ENCODE data around the gene OTOGL. TPM values are rescaled to one million over a fixed set of nuclear protein-coding genes. Genes with fewer than 3 reads are reported as not detected.
"Not testable (repeated sequence)": the region's sequence is repeated elsewhere in the genome, so short reads cannot be mapped to it uniquely, and the experiment has no call there.

Gene OTOGL
- total RNA-seq, 1 experiment from 2014 or later: not detected

- CTCF ChIA-PET: interaction anchor here (0.7 kb wide), 1 partner anchor 47 kb away, joined by 3 read pairs; no protein-coding TSS in a partner anchor
- H3K27ac ChIP-seq: no peak overlapping the region
- H3K27me3 ChIP-seq (ENCODE audit: insufficient read depth, low read depth): no peaks in the 10 kb centered on the region
- no peak for TF ChIP-seq EZH2 (IDR thresholded peaks at IDR 0.05; ENCODE audit: low read depth)
- TF ChIP-seq CTCF (conservative IDR thresholded peaks at IDR 0.05): no peak
- DNase-seq: peak in 1 of 2 experiments; percentile 49
- H3F3A ChIP-seq (ENCODE audit: insufficient read depth, low read depth): no peaks in the 10 kb centered on the region
- BruUV-seq (replicated peaks): no TSS peak
- no peaks in the 10 kb centered on the region for H3K36me3 ChIP-seq (ENCODE audit: low read depth)
- intact Hi-C loops (cut with micrococcal nuclease; ENCODE audit: unreplicated experiment): no loop called here
- H2AFZ ChIP-seq: no peak overlapping the region; the same call in 1 of the 2 replicates
- H3K9me2 ChIP-seq (ENCODE audit: insufficient read depth): no peaks in the 10 kb centered on the region; the same call in 1 of the 2 replicates
- POLR2A ChIA-PET (ENCODE audit: unreplicated experiment): interaction anchor here (0.6 kb wide), 1 partner anchor 54 kb away, joined by 3 read pairs; no protein-coding TSS in a partner anchor
- H3K4me2 ChIP-seq: no peak overlapping the region
- H4K20me1 ChIP-seq (ENCODE audit: insufficient read depth): no peaks in the 10 kb centered on the region
- H3K4me1 ChIP-seq (replicated peaks; ENCODE audit: insufficient read depth): no peaks in the 10 kb centered on the region
- no peak overlapping the region for H3K4me3 ChIP-seq
- no peaks in the 10 kb centered on the region for H3K9me3 ChIP-seq (ENCODE audit: insufficient read depth, low read depth)
- no peaks in the 10 kb centered on the region for H3K79me2 ChIP-seq (ENCODE audit: low read depth)
Observed at GRCh38 chr12:80241576-80242273, 142.4 kb downstream of the OTOGL start.

DNA sequence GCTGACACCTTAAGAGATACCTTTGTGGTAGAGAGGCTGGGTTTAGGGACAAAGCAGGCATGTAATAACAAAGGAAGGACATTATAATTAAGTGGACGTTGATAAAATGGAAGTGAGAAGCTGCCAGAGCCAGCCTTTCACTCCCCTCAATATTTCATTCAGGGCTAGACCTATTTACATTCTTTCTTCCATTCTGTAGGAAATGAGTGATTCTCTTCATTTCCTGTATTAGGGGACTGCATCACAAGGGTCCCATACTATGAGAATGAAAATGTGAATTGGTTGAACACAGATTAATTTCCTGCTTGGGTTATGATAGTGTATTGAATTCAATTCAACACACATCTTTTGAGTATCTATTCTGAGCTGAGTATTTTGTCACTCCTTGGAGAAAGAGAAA lies 143.0 kb downstream of the OTOGL start:
- intact Hi-C loops (cut with micrococcal nuclease; ENCODE audit: unreplicated experiment): no loop called here
- Histone ChIP-seq H3K4me3 (no peak overlapping the region), H3K27ac (no peak overlapping the region), H4K20me1 (ENCODE audit: insufficient read depth) (no peaks in the 10 kb centered on the region), H3K4me1 (replicated peaks; ENCODE audit: insufficient read depth) (no peaks in the 10 kb centered on the region), H3K36me3 (ENCODE audit: low read depth) (no peaks in the 10 kb centered on the region), H3K27me3 (ENCODE audit: insufficient read depth, low read depth) (no peaks in the 10 kb centered on the region), H3K4me2 (no peak overlapping the region), H2AFZ (no peak overlapping the region; the same call in 1 of the 2 replicates), H3K9me3 (ENCODE audit: insufficient read depth, low read depth) (no peaks in the 10 kb centered on the region), H3K79me2 (ENCODE audit: low read depth) (no peaks in the 10 kb centered on the region), H3K9me2 (ENCODE audit: insufficient read depth) (no peaks in the 10 kb centered on the region; the same call in 1 of the 2 replicates), H3F3A (ENCODE audit: insufficient read depth, low read depth) (no peaks in the 10 kb centered on the region)
- CTCF ChIA-PET: no interaction called here
- no TSS peak for BruUV-seq (replicated peaks)
- DNase-seq: no peak
- TF ChIP-seq CTCF (conservative IDR thresholded peaks at IDR 0.05) (no peak), EZH2 (IDR thresholded peaks at IDR 0.05; ENCODE audit: low read depth) (no peak)
- POLR2A ChIA-PET (ENCODE audit: unreplicated experiment): no interaction called here

GRCh38 chr12:80249581-80249980 lies 150.2 kb downstream of the OTOGL start:
- H3K4me1 ChIP-seq (replicated peaks; ENCODE audit: insufficient read depth); H3K9me2 ChIP-seq (ENCODE audit: insufficient read depth); H3K4me2 ChIP-seq; H3K9me3 ChIP-seq (ENCODE audit: insufficient read depth, low read depth); H3K27me3 ChIP-seq (ENCODE audit: insufficient read depth, low read depth); CTCF ChIA-PET; H3K79me2 ChIP-seq (ENCODE audit: low read depth); H2AFZ ChIP-seq; H3F3A ChIP-seq (ENCODE audit: insufficient read depth, low read depth); BruUV-seq (replicated peaks); DNase-seq; POLR2A ChIA-PET (ENCODE audit: unreplicated experiment); H3K4me3 ChIP-seq; intact Hi-C loops (cut with micrococcal nuclease; ENCODE audit: unreplicated experiment); H3K36me3 ChIP-seq (ENCODE audit: low read depth); H4K20me1 ChIP-seq (ENCODE audit: insufficient read depth); H3K27ac ChIP-seq: not testable (repeated sequence)
